K562 treated with DMSO at 1 percent for 48 hours (cell line): ENCODE measurements around the gene RAB7B. TPM values are rescaled to one million over a fixed set of nuclear protein-coding genes. Genes with fewer than 3 reads are reported as not detected.

Experiments
- total RNA-seq: library from RNA; unstranded; fragments of 300-600 nt; gene quantifications from 2 replicates; pipeline ENCODE4 v1.2.3, GENCODE V29; 2022; ENCODE audit warnings: low replicate concordance; ENCODE audit errors: extremely low read depth

Gene RAB7B
- not detected in 2 replicates for total RNA-seq

DNA sequence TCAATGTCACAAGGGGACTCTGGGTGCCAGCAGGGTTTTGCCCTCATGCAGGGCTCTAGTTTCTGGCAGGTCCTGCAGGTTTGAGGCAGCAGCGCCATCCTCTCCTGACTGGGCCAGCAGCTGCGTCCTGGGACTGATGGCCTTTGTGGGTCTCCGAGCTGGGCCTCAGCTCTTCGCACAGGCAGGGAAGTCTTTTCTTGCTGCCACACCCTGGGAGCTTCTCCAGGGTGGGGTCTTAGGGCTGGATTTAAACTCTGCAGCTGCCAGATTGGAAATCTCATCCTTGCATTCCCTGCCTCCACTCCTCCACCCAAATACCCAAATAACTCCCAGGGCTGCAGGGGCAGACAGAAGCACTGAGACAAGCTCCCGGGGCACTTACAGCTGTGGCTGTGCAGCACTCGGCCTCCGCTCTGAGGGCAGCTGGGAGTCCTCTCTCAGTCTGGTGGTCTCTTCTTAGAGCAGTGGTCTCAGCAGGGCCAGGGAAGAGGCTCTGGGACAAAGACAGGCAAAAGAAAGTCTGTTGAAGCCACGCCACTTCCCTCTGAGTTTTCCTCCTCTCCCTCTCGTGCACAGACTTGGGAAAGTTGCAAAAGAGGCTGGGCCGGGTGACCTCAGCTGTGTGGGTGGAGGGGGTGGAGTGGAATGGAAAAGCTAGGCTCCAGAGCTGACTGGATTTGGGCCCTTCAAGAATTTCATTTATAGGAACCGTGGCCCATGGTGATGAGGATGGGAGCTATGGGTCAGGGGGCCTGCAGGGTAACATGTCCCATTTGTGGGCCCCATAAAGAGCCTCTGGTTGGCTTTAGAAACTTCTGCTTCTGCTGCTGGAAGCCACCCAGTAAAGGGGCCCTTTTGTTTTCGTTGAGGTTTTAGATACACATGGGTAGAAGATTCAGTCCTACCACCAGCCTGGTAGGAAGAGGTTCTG, at the start of gene RAB7B:
Gene RAB7B (minus strand): TSS at position 525 of the 931 bp plus-strand sequence. CDS start 9,260 bp downstream, outside the sequence.

GRCh38 chr1:206023695-206024094, 20.5 kb upstream of the RAB7B start, which contains the start of gene CTSE:
Gene CTSE, minus strand, starts transcription at chr1:206023895. Its CDS starts 104 bp downstream, at chr1:206023791.

GRCh38 chr1:205943245-205943644, 60.0 kb downstream of the RAB7B start, which contains the start of gene SLC26A9:
Gene SLC26A9, minus strand, starts transcription at chr1:205943456. Its CDS starts 7,636 bp downstream, at chr1:205935820.

Other genes starting within 250 kb of the RAB7B start
- gene RAB29, start 227.9 kb downstream of the RAB7B start, total RNA-seq: not detected in 2 replicates
- gene SLC41A1, start 190.2 kb downstream of the RAB7B start, total RNA-seq: not detected in 2 replicates
- gene PM20D1, start 153.3 kb downstream of the RAB7B start, total RNA-seq: not detected in 2 replicates
- not detected in 2 replicates for gene SLC26A9, start 59.9 kb downstream of the RAB7B start, total RNA-seq
- gene CTSE, start 20.5 kb upstream of the RAB7B start, total RNA-seq: not detected in 2 replicates
- not detected in 2 replicates for gene RHEX, start 49.8 kb upstream of the RAB7B start, total RNA-seq
- gene AVPR1B, start 114.0 kb upstream of the RAB7B start, total RNA-seq: not detected in 2 replicates
- gene FAM72A, start 199.4 kb upstream of the RAB7B start, total RNA-seq: not detected in 2 replicates
- not detected in 2 replicates for gene SRGAP2, start 200.1 kb upstream of the RAB7B start, total RNA-seq